Measurements from ENCODE around the gene KLHDC8A. TPM values are rescaled to one million over a fixed set of nuclear protein-coding genes. Genes with fewer than 3 reads are reported as not detected.

Gene KLHDC8A
- total and polyA plus RNA-seq, 2 of the 13 experiments (the other 11 are each of a cell fraction or from before 2014, with no cell fraction given), result not detected

DNA sequence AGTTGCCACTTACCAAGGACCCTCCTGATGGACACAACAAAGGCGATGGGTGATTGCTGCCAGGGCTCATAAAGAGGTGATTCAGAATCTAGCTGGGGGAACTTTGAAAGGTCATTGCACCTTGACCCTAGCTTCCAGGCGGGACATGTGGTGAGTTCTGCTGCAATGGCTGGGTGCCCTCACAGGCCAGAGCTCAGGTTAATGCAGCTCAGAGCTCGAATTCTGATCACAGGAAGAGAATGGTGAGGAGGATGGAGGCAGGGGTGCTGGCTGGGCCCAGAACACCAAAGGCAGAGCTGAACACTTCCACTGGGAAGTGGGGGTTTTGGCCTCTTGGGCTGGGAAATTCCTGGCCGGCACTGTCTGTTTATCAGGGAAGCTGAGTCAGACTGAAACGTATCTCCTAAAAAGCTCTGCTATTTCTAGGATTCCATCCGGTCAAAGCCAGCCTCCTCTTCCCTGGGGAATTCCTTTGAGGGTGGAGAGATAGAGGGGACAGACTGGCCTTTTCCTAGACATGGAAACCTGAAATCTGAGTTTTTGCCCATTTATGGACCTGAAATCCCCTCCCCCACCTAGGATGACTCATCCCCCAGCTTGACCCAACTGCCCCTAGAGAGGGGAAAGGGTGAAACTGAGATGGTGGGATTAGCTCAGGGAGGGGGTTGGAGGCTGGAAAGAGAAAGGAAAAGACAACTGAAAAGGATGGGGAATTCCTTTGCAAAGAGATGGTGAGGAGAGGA, 62.4 kb downstream of the KLHDC8A start (continued):
- TF ChIP-seq, protein P1, sequence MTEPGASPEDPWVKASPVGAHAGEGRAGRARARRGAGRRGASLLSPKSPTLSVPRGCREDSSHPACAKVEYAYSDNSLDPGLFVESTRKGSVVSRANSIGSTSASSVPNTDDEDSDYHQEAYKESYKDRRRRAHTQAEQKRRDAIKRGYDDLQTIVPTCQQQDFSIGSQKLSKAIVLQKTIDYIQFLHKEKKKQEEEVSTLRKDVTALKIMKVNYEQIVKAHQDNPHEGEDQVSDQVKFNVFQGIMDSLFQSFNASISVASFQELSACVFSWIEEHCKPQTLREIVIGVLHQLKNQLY (CRISPR knock-in tag; IDR thresholded peaks at IDR 0.05), result no peak
- TF ChIP-seq ZNF33B (CRISPR knock-in tag; IDR thresholded peaks at IDR 0.05) (no peak), MIXL1 (CRISPR knock-in tag; IDR thresholded peaks at IDR 0.05) (no peak), BCL6 (CRISPR knock-in tag; IDR thresholded peaks at IDR 0.05) (peak; percentile 96), ATF7 (IDR thresholded peaks at IDR 0.05) (no peak), ATF7 (CRISPR knock-in tag; IDR thresholded peaks at IDR 0.05) (peak; percentile 48; the same call in 1 of the 2 replicates), ZNF138 (CRISPR knock-in tag; IDR thresholded peaks at IDR 0.05; ENCODE audit: low read depth) (no peak), HDAC2 (CRISPR knock-in tag; IDR thresholded peaks at IDR 0.05) (peak; percentile 49; the same call in 1 of the 2 replicates), ZNF737 (CRISPR knock-in tag; IDR thresholded peaks at IDR 0.05; ENCODE audit: borderline replicate concordance) (no peak), HOXA7 (CRISPR knock-in tag; IDR thresholded peaks at IDR 0.05) (no peak), YY1 (IDR thresholded peaks at IDR 0.05; ENCODE audit: insufficient read depth, insufficient replicate concordance, low read depth, low read length) (peak; percentile 47), ZFAT (CRISPR knock-in tag; conservative IDR thresholded peaks at IDR 0.05) (no peak), ZNF781 (CRISPR knock-in tag; IDR thresholded peaks at IDR 0.05; ENCODE audit: borderline replicate concordance, not compliant biosample characterization) (no peak), ZNF468 (CRISPR knock-in tag; IDR thresholded peaks at IDR 0.05) (no peak), SATB2 (CRISPR knock-in tag; IDR thresholded peaks at IDR 0.05) (no peak), TMF1 (CRISPR knock-in tag; IDR thresholded peaks at IDR 0.05; ENCODE audit: low read depth) (no peak), ZNF282 (IDR thresholded peaks at IDR 0.05; ENCODE audit: partially characterized antibody) (no peak), ASH2L (IDR thresholded peaks at IDR 0.05; ENCODE audit: insufficient read length, low read depth, low read length) (peak; percentile 71), ZMAT3 (CRISPR knock-in tag; conservative IDR thresholded peaks at IDR 0.05) (0 out of 2 replicates have a peak, but pooled peaks have one; percentile 43), ZNF367 (CRISPR knock-in tag; IDR thresholded peaks at IDR 0.05; ENCODE audit: borderline replicate concordance) (no peak), JUN (CRISPR knock-in tag; IDR thresholded peaks at IDR 0.05) (peak; percentile 91), ZNF550 (CRISPR knock-in tag; IDR thresholded peaks at IDR 0.05; ENCODE audit: borderline replicate concordance) (no peak), MEIS2 (CRISPR knock-in tag; IDR thresholded peaks at IDR 0.05) (0 out of 2 replicates have a peak, but pooled peaks have one; percentile 18), REPIN1 (CRISPR knock-in tag; IDR thresholded peaks at IDR 0.05; ENCODE audit: borderline replicate concordance, low read depth) (no peak)
- TF ChIP-seq, protein P2, sequence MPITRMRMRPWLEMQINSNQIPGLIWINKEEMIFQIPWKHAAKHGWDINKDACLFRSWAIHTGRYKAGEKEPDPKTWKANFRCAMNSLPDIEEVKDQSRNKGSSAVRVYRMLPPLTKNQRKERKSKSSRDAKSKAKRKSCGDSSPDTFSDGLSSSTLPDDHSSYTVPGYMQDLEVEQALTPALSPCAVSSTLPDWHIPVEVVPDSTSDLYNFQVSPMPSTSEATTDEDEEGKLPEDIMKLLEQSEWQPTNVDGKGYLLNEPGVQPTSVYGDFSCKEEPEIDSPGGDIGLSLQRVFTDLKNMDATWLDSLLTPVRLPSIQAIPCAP (CRISPR knock-in tag; IDR thresholded peaks at IDR 0.05; ENCODE audit: low read depth), result no peak
- TF ChIP-seq, protein P3, sequence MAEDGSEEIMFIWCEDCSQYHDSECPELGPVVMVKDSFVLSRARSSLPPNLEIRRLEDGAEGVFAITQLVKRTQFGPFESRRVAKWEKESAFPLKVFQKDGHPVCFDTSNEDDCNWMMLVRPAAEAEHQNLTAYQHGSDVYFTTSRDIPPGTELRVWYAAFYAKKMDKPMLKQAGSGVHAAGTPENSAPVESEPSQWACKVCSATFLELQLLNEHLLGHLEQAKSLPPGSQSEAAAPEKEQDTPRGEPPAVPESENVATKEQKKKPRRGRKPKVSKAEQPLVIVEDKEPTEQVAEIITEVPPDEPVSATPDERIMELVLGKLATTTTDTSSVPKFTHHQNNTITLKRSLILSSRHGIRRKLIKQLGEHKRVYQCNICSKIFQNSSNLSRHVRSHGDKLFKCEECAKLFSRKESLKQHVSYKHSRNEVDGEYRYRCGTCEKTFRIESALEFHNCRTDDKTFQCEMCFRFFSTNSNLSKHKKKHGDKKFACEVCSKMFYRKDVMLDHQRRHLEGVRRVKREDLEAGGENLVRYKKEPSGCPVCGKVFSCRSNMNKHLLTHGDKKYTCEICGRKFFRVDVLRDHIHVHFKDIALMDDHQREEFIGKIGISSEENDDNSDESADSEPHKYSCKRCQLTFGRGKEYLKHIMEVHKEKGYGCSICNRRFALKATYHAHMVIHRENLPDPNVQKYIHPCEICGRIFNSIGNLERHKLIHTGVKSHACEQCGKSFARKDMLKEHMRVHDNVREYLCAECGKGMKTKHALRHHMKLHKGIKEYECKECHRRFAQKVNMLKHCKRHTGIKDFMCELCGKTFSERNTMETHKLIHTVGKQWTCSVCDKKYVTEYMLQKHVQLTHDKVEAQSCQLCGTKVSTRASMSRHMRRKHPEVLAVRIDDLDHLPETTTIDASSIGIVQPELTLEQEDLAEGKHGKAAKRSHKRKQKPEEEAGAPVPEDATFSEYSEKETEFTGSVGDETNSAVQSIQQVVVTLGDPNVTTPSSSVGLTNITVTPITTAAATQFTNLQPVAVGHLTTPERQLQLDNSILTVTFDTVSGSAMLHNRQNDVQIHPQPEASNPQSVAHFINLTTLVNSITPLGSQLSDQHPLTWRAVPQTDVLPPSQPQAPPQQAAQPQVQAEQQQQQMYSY (CRISPR knock-in tag; IDR thresholded peaks at IDR 0.05), result no peak
- TF ChIP-seq, protein P4, sequence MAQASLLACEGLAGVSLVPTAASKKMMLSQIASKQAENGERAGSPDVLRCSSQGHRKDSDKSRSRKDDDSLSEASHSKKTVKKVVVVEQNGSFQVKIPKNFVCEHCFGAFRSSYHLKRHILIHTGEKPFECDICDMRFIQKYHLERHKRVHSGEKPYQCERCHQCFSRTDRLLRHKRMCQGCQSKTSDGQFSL (CRISPR knock-in tag; IDR thresholded peaks at IDR 0.05), result no peak

Measured in HepG2 (cell line).